Measurements from ENCODE around the gene EPS15.
A peak's percentile ranks its signal among the peaks of the same experiment; 100 is the strongest.

Gene EPS15

DNA sequence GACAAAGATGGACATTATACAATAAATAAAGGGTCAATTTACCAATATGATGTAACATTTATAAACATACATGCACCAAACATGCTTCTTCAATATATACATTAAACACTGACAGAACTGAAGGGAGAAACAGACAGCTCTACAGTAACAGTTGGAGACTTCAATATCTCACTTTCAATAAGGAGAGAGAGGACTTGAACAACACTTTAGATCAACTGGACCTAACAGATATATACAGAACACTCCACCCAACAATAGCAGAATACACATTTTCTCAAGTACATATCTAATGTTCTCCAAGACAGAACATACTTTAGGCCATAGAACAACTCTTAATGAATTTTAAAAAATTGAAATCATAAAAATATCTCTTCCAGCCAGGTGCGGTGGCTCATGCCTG is 138.1 kb downstream of the EPS15 start:
- DNase-seq (ENCODE audit: low spot score), result no peak

DNA sequence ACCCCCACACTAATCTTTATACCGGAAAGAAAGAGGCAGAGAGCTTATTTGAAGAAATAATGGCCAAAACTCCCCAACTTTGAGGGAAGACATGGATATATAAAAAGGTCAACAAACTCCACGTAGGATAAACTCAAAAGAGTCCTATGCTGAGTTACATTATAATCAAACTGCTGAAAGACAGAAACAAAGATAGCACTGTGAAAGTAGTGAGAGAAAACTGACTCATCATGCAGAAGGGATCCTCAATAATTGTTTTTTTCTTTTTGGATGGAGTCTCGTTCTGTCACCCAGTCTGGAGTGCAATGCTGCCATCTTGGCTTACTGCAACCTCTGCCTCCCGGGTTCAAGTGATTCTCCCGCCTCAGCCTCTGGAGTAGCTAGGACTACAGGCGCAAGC is 140.2 kb downstream of the EPS15 start:
- no peak for DNase-seq (ENCODE audit: low spot score)

DNA sequence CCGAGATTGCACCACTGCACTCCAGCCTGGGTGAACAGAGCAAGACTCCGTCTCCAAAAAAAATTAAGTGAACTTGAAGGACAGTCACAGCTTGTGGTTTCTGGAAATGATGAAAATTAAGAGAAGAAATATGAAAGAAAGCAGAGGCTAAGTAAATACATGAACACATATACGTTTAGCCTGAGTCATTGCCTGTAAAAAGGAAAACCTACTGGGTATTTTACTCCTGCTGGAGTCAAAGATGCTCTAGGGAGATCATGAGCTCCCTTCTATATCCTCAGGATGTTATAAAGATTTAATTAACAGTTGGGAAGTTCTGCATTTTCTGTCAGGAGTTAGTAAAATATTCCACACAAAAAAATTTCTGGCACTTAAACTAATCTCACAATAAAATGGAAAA is 145.2 kb downstream of the EPS15 start:
- no peak for DNase-seq (ENCODE audit: low spot score)

DNA sequence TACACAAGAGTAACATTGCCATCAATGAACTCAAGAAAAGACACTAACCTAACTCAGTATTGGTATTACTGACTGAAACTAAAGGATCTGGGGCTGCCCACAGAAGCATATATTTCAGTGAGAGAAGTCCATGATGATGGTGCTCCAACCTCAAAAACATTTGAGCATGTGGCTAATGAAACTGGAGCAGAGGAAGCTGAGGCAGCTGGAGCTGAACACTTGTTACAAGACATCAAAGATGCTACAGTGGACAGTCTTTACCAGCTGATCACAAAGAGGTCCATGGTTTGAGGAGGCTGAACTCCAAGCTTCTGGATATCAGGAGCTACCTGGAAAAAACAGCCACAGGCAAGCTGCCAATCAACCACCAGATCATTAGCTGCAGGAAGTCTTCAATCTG is 146.5 kb downstream of the EPS15 start:
- DNase-seq (ENCODE audit: low spot score), result peak; percentile 6

DNA sequence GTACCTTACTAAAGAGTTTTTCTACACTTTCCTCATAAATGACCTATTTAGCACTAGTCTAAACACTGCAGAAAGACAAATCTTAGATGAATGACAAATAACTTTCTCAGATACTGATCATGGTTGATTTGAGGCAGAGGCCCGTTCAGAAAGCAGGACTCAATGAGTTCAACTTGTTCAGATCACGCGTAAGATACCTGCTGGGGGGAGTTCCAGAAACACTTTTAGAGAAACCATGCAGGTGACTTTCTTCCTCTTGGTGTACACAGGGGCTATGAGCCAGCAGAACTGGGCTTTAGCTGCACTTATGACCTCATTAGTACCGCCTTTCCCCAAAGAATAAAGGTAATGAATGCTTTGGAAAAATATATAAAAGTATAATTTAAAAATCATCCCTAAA is 149.9 kb downstream of the EPS15 start:
- DNase-seq (ENCODE audit: low spot score), result no peak

DNA sequence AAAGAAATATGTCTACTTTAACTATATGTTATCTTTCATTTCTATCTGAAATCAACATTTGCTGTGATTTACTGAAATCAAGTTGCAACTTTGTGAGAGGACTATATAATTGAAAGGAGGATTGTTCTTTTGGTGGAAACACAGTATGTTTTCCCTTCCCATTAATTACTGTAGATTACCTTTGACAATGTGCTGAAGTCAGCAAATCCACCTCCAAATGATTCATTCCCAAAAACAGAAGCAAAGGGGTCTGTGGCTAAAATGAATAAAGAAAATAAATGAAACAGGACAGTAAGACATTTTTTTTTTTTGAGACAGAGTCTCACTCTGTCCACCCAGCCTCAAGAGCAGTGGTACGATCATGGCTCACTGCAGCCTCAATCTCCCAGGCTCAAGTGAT is 153.3 kb downstream of the EPS15 start:
- DNase-seq (ENCODE audit: low spot score), result no peak

DNA sequence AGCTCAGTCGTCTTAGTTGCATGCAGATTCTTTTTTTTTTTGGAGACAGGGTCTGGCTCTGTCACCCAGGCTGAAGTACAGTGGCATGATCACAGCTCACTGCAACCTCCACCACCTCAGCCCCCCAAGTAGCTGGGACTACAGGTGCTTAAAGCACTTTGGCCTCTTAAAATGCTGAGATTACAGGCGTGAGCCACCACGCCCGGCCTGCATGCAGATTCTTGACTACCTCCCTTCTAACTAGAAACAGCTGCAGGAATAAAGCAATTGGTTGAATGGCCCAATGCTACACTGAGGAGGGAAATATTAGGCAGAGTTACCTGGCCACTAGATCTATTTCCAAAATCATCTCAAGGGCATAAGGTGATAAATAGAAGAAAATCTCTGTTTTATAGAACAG is 159.2 kb downstream of the EPS15 start:
- no peak for DNase-seq (ENCODE audit: low spot score)

DNA sequence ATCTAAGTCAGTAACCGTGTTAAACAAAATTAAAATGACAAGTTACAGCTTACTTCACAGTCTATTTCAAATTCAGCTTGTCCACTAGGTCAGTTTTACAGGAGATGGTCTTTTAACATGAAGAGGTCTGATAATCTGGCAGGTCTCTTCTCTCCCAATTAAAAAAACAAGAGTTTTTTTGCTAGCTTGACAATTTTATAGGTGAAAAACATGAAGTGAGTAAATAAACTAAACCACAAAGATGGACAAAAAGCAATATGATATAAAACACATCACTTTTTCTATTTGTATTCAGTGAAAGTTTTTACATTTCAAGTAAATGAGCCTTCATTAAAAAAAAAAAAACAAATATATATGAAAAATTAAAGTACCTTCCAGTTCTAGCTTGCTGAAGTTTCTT is 163.7 kb downstream of the EPS15 start:
- DNase-seq (ENCODE audit: low spot score), result no peak

DNA sequence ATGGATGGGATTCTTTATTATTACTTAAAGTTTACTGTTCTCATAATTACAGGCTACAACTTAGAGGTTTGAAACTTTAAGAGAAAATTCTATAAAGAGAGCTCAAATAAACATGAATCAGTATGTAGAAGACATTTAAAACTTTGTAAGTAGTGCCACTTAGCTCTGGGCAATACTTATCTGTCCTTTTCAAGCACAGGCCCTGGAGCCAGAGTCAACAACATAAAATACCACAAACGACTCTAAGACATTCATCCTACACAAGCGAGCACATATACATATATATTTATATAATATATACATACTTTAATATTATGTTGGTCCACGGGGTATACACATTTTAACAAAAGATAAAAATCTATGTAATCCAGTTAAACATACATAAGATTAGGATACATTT is 164.7 kb downstream of the EPS15 start:
- no peak for DNase-seq (ENCODE audit: low spot score)

DNA sequence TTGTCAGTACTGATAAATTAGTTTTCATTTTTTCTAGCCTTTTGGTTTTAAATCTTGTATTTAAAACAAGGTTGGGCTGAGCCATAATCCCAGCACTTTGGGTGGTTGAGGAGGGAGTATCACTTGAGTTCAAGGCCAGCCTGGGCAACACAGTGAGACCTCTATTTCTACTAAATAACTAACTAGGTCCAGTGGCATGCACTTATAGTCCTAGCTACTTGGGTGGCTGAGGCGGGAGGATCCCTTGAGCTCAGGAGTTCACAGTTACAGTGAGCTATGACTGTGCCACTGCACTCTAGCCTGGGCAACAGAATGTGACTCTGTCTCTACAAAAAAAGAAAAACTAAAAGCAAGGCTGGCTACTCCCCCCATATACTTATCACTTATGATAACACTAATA is 167.2 kb downstream of the EPS15 start:
- DNase-seq (ENCODE audit: low spot score), result no peak

DNA sequence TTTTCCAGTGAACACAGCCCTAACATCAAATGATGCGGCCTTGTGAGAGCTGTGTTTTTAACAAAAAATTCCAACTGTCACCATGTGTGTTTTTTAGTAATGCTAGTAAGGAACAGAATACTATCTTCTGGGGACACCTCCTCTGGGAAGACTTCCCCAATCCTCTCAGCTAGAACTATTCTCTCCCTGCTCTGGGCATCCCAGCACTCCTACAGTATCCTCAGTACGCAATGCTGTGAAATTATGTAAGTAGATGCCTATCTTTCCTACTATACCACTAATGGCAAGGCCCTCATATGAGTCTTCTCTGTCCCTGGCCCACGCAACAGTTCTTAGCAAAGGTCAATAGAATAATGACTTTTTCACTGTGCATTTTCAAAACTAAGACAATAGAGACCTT is 169.2 kb downstream of the EPS15 start:
- no peak for DNase-seq (ENCODE audit: low spot score)

DNA sequence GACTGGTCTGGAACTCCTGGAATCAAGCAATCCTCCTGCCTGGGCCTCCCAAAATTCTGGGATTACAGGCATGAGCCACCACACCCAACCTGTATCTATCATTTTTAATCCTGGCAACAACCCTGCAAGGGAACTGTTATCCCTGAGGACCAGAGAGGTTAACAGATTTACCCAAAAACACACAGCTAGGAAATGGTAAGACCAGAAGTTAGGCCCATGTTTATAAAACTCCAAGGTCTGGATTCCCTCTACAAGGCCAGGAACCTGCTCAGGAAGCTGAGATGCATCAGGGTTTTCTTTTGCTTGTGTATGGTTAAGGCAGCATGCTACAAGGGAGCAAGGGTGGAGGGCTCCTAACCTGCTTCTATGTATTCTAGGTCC is 170.9 kb downstream of the EPS15 start:
- DNase-seq (ENCODE audit: low spot score), result no peak

DNA sequence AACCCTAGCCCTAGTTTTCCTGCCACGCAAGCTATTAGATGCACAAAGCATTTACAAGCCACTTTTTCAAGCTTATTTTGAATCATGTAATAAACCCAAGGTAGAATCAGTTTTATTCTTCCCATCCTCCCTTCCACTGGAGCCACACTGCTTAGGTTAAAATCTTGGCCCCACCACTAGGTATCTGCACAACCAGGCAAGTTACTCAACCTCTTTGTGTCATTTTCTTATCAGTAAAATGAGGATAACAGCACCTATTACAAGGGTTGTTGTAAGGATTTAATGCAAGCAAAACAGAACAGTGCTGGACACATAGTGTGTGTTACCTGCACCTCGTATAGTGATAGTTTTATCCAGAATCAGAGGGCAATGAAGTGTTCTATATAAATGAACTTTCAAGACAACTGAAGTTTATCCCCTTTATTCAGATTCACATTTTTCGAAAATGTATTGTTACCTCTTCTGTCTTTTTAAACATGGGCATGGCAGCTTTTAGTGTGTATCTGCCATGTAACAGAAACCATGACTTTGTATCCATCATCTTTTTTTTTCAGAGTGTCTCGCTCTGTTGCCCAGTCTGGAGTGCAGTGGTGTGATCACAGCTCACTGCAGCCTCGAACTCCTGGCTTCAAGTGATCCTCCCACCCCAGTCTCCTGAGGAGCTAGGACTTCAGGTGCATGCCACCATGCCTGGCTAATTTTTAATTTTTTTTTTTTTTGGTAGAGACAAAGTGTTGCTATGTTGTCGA is 171.5 kb downstream of the EPS15 start:
- DNase-seq (ENCODE audit: low spot score), result no peak

DNA sequence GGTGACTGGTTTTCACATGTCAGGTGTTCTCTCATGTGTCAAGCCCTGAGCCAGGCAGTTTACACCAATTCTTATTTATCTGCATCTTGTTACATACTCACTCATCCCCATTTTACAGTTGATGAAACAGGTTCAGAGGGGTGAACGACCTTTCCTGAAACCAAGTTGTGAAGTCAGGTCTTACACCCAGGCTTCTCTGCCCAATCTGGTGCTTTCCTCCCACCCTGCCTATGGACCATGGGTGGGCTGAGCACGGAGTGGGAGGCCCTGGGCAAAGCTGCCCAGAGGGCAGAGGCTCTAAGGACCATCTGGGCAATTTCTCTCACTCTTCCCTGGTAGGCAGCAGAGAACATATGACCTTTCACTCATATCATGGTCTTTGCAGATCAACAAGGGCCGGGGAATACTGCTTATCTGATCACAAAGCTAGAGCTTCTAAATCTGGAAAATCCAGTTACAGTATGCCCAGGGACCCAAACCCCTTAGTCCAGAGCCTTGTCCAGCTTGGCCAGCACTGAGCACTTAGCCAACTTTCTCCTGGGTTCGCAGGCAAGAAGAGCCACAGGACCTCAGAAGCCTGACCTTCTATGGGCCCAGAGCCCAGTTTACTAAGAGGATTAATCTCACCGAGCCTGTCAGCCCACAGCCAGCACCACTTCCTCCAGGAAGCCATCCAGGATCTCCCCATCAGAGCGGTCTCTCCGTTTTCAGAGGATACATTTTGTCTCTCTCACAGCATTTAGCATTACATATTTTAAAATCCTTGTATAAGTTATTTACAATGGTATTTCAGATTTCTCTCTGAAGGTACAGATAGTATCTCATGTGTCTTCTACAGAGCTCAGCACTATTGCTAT is 172.8 kb downstream of the EPS15 start:
- no peak for DNase-seq (ENCODE audit: low spot score)

DNA sequence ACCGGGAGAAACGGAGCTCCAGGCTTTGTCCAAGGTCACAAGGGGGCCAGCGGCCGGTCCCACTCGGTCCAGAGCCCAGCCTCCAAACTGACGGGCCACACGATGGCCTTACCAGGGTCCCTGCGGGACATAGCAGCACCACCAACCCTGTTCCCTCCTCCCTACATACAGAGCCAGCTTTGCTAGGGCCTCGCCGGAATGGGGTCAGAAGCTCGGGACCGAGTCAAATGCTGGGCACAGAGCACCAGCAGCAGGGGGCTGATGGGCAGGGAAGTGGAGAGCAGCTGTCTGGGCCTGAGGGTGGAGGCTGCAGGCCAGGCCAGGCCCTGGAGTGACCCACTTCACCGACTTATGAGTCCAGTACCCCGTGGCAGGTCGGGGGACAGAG is 173.8 kb downstream of the EPS15 start:
- no peak for DNase-seq (ENCODE audit: low spot score)

DNA sequence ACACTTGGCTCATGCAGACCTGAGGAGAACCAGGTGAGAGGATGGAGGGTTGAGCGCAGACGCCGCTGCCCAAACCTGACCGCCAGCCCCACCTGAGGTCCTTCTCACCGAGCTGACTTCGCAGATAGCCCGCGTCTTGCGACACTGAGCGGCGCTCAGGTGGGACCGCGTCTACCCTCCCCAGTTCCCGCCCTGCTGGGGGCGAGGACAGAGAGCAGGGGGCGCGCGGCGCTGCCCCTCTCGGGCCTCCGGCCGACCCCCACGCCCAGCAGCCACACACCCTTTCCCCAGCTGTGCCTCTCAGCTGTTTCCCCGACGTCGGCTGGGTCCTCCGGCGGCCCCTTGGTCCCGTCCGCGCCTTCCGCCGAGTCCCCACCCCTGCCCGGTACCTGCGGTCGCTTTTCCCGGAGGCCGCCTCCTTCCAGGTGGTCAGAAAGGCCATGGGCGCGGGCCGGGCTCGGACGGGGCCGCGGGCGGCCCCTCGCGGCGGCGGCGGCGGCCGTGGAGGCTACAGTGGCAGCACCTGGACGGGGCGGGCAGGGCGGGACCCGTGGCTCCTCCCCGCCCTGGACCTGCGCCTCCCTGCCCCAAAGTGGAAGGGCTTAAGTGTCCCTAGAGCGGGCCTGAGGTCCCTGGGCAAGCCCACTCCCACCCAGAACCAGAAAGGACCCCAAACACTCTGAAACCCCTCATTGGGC is 174.3 kb downstream of the EPS15 start:
- DNase-seq (ENCODE audit: low spot score), result no peak

DNA sequence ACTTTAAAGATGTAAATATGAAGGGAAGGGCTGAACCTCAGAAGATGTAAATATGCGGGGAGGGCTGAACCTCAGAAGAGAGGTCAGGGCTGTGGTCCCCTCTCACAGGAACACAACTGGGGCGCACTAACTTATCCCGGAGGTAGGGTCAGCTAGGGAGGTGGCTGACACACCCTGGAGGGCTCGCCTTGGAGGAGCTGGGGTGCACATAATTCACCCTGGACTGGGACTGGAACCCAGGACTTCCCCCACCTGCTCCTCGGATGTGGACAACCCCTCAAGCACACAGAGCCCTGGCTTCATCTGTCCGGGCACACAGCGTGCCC is 174.8 kb downstream of the EPS15 start:
- DNase-seq (ENCODE audit: low spot score), result no peak

DNA sequence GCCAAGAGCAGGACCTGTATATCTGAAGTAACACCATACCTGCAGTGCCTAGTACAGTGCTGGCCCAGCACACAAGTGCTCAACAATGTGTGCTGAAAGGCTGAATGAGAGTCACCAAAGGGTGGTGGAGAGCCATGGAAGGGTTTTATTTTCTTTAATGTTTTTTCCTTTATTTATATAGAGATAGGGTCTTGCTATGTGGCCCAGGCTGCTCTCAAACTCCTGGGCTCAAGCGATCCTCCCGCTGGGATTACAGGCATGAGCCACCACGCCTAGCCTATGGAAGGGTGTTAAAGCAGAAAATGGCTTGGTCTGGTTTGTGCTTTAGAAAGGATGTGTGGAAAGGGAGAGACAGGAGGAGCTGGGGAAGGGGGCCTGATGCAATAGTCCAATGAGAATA is 175.4 kb downstream of the EPS15 start:
- no peak for DNase-seq (ENCODE audit: low spot score)

DNA sequence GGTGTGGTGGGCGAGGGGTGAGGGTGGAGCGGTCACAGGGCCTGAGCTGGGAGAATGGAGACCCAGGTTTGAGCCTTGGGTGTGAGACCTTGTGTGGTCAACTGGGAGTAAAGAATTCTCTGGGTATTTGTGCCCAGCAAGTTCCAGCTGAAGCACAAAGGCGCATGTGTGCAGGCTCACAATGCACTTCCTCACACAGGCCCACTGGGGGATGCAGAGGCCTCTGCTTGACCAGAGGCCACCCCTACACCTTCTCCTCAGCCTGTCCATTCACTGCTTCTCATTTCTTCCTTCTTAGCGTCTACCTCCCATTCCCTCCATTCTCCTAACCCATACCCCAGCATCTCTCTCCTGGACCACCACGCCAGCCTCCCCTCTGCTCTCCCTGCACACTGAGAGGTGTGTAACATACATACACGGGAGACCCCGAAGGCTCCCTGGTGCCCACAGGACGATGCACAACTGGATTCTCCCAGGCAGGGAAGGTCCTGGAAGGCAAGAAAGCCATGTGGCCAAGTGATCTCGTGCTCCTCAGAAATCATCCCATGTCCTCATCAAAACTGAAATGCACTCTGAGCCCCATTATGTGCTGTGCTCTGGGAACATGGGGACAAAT is 176.4 kb downstream of the EPS15 start:
- no peak for DNase-seq (ENCODE audit: low spot score)

DNA sequence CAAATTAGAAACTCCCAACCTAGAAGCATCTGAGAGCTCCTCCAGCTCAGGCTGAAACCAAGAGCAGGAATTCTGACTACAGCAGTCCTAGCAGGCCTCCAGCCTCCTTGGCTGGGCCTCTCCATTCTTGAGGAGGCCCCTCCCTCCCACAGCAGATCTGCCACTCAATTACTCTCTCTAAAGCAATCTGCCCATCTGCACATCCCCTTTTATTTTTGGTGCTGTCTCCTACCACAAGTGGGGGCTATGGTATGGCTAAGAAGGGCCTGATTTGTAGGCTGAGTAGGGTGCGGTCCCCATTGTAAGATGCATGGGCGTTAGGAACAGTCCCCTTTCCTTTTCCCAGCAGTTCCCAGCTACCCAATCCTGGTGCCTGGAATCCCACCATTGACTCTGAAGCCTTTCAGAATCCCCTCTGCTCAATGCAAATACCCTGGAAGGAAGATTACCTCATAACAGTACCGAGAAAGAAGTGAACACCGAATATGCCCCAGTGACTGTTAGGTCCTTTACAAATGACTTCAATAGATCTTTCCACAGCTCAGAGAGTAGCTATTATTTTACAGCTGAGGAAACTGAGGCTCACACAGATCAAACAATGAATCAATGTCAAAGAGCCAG is 177.1 kb downstream of the EPS15 start:
- DNase-seq (ENCODE audit: low spot score), result no peak

DNA sequence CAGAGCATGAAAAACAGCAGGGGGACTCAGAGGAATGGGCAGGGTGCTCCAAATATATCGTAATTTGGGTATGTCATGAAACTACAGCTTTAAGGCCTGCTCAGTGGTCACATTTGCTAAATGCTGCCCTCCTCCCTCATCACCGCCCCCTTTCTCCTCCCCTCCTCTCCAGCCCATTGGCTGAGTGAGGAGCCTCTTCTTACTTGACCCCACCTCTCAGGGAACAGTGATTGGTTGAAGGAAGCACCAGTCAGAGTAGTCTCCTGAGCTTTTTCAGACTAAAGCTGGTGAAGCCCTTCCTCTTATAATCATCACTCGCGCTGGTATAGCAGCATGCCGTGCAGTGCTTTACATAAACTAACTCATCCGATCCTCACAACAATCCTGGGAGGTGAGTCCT is 178.7 kb downstream of the EPS15 start:
- no peak for DNase-seq (ENCODE audit: low spot score)

DNA sequence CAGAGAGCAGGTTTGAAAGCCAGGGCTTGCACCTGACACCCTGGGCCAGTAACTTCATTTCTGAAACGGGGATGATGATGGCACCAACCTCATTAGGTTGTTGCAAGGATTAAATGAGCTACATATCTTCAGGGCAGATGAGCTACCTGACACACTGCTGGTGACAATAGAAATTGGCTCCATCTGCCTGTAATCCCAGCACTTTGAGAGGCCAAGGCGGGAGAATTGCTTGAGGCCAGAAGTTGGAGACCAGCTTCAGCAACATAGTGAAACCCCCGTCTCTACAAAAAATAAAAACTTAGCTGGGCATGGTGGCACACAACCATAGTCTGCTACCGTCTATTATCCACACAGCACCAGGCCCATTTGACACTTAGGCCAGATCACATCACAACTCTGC is 182.4 kb downstream of the EPS15 start:
- DNase-seq (ENCODE audit: low spot score), result no peak
